ENCODE measurements around the gene KIRREL3. TPM values are rescaled to one million over a fixed set of nuclear protein-coding genes. Genes with fewer than 3 reads are reported as not detected.

KIRREL3 gene
- total RNA-seq, 1 donor from 2014 or later = not detected

DNA sequence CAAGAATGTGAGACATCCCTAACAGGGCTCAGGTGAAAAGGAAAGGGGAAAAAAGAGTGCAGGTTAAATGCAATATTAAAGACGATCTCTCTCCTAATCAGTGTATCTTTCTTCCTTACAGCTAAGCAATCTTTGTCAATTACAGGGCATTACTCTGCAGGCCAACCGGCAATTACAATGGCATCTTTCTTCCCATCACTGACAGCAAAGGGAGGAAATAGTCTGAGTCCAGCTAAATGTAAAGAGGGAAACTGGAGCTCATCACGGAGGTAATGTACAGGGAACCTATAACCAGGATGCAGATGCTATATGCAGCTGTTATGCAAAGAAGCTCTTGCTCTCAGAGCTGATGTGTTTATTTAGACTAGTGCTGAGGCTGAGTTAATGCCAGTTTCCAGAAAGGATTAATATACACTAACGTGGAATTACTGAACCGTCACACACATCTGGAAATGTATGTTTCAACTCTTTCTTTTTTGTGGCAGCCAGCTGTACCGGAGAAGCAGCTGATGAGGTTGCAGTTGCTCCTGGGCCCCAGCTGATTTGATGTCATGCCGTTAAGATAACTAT lies 121.6 kb downstream of the KIRREL3 start:
- DNase-seq = no peak
- H3K9me3 Mint-ChIP-seq = no peaks in the 10 kb centered on the region
- intact Hi-C loops (cut with micrococcal nuclease) = no loop called here
- H3K36me3 Mint-ChIP-seq (ENCODE audit: low read depth) = no peaks in the 10 kb centered on the region
- H3K27me3 Mint-ChIP-seq = no peaks in the 10 kb centered on the region
- no peak overlapping the region for H3K27ac Mint-ChIP-seq
- H3K4me3 Mint-ChIP-seq = no peak overlapping the region
- no peaks in the 10 kb centered on the region for H3K4me1 Mint-ChIP-seq

DNA sequence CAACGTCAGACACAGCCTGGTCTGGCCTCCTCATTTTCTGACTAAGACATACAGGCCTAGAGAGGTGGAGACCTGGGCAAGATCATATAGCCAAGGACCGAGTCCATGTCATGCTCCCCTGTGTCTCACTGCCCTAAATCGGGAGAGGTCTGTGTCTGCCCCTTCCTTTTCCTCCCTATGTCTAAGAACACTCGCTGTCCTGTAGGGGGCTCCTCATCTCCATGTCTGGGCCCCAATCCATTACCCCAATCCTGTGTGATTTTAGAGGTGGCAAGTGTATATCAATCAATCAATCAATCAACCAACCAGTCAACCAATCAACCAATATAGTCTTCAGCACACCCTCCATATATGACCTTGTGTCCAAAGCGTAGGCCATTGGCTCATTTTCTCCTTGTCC lies 125.7 kb downstream of the KIRREL3 start:
- DNase-seq = no peak
- no peaks in the 10 kb centered on the region for H3K36me3 Mint-ChIP-seq (ENCODE audit: low read depth)
- no peaks in the 10 kb centered on the region for H3K4me1 Mint-ChIP-seq
- H3K4me3 Mint-ChIP-seq = no peak overlapping the region
- H3K27ac Mint-ChIP-seq = no peak overlapping the region
- no peaks in the 10 kb centered on the region for H3K9me3 Mint-ChIP-seq
- intact Hi-C loops (cut with micrococcal nuclease) = no loop called here
- no peaks in the 10 kb centered on the region for H3K27me3 Mint-ChIP-seq

DNA sequence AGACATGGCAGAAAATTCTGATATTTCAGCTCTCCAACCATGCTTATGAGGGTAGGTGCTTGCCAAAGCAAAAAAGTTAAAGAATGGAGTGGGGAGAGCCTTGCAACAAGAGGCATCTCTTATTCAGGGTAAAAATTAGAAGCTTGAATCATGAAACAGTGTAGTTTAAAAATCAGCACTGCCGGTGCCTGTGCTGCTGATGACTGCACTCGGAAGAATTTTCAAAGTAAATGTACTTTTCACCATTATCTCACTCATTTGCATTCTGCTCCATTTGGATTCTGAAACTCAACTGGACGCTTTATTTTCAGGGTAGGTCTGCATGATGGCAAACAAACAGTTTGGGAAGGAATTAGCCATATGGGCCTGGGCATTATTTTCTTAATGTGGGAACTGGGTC lies 126.3 kb downstream of the KIRREL3 start:
- Mint-ChIP-seq H3K4me3 (no peak overlapping the region), H3K27me3 (no peaks in the 10 kb centered on the region), H3K36me3 (ENCODE audit: low read depth) (no peaks in the 10 kb centered on the region), H3K9me3 (no peaks in the 10 kb centered on the region), H3K27ac (no peak overlapping the region), H3K4me1 (no peaks in the 10 kb centered on the region)
- DNase-seq = no peak
- intact Hi-C loops (cut with micrococcal nuclease) = no loop called here

DNA sequence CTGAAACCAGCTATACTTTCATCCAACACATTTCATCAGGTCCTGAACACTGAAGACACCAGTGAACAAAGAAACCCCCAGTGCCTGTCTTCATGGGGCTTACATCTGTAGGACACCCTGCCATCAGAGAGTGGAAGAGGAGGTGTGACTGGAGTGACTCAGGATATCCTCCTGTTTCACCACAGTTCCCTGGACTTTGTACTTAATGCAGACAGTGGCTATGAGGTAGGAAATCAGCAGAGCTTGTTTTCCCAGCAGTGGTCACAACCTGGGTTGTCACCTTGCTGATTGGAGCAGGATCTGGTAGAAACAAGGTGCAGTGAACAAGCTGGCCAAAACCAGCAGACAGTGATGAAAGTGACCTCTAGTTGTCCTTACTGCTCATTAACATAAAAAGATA lies 128.8 kb downstream of the KIRREL3 start:
- no peaks in the 10 kb centered on the region for H3K27me3 Mint-ChIP-seq
- no peaks in the 10 kb centered on the region for H3K4me1 Mint-ChIP-seq
- no peaks in the 10 kb centered on the region for H3K9me3 Mint-ChIP-seq
- no peaks in the 10 kb centered on the region for H3K36me3 Mint-ChIP-seq (ENCODE audit: low read depth)
- intact Hi-C loops (cut with micrococcal nuclease) = no loop called here
- H3K4me3 Mint-ChIP-seq = no peak overlapping the region
- H3K27ac Mint-ChIP-seq = no peak overlapping the region
- DNase-seq = no peak

DNA sequence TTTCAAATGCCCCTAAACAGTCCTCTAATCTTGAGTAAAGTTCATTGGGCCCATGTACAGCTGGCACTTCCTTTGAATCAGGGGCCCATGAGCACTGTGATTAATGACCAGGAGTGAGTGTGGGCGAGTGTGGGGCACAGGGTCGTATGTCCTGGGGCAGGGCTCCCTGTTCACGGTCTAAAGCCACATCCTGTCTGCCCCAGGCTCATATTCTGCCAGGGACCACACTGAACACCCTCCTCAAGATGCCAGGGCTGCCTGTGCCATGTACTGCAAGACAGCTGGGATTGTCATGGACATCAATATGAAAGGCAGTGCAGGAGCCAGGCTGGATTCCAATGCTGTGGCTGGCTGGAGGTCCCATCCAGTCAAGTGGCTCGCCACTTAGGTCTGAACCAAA lies 130.5 kb downstream of the KIRREL3 start:
- intact Hi-C loops (cut with micrococcal nuclease) = no loop called here
- no peaks in the 10 kb centered on the region for H3K9me3 Mint-ChIP-seq
- H3K4me3 Mint-ChIP-seq = no peak overlapping the region
- no peak for DNase-seq
- H3K36me3 Mint-ChIP-seq (ENCODE audit: low read depth) = no peaks in the 10 kb centered on the region
- H3K4me1 Mint-ChIP-seq = no peaks in the 10 kb centered on the region
- H3K27ac Mint-ChIP-seq = no peak overlapping the region
- H3K27me3 Mint-ChIP-seq = no peaks in the 10 kb centered on the region

DNA sequence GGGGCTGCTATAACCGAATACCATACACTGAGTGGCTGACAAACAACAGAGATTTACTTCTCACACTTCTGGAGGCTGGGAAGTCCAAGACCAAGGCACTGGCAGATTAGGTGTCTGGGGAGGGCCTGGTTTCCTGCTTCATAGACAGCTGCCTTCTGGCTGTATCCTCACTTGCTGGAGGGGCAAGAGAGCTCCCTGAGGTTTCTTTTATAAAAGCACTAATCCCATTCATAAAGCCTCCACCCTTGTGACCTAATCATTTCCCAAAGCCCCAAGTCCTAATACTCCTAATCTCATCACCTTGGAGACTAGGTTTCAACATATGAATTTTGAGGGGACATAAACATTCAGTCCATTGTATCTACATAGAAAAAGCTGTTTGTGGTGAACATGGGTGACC lies 131.8 kb downstream of the KIRREL3 start:
- H3K27ac Mint-ChIP-seq = no peak overlapping the region
- intact Hi-C loops (cut with micrococcal nuclease) = no loop called here
- no peaks in the 10 kb centered on the region for H3K4me1 Mint-ChIP-seq
- H3K27me3 Mint-ChIP-seq = no peaks in the 10 kb centered on the region
- no peak overlapping the region for H3K4me3 Mint-ChIP-seq
- no peaks in the 10 kb centered on the region for H3K9me3 Mint-ChIP-seq
- no peaks in the 10 kb centered on the region for H3K36me3 Mint-ChIP-seq (ENCODE audit: low read depth)
- DNase-seq = no peak

DNA sequence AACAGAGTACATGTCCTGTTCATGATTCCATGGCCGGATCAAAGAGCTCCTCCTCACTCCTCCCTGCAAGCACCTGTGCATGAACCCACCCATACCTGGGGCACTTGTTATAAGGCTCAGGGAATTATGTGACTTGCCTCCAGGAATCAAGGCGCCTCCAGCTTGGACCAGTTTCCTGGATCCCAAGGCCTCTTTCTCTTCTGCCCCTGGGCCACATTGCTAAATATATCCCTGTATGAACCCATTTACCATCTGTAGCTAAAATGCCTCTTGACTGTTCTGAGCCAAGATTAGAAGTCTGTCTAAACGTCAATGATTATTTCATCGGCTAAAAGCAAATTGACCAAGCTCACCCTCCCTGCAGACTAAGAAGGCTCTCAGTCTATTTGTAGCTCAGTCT lies 135.6 kb downstream of the KIRREL3 start:
- no peak overlapping the region for H3K4me3 Mint-ChIP-seq
- DNase-seq = no peak
- no peaks in the 10 kb centered on the region for H3K4me1 Mint-ChIP-seq
- H3K27me3 Mint-ChIP-seq = no peaks in the 10 kb centered on the region
- H3K9me3 Mint-ChIP-seq = no peaks in the 10 kb centered on the region
- H3K27ac Mint-ChIP-seq = no peak overlapping the region
- intact Hi-C loops (cut with micrococcal nuclease) = no loop called here
- H3K36me3 Mint-ChIP-seq (ENCODE audit: low read depth) = no peaks in the 10 kb centered on the region

DNA sequence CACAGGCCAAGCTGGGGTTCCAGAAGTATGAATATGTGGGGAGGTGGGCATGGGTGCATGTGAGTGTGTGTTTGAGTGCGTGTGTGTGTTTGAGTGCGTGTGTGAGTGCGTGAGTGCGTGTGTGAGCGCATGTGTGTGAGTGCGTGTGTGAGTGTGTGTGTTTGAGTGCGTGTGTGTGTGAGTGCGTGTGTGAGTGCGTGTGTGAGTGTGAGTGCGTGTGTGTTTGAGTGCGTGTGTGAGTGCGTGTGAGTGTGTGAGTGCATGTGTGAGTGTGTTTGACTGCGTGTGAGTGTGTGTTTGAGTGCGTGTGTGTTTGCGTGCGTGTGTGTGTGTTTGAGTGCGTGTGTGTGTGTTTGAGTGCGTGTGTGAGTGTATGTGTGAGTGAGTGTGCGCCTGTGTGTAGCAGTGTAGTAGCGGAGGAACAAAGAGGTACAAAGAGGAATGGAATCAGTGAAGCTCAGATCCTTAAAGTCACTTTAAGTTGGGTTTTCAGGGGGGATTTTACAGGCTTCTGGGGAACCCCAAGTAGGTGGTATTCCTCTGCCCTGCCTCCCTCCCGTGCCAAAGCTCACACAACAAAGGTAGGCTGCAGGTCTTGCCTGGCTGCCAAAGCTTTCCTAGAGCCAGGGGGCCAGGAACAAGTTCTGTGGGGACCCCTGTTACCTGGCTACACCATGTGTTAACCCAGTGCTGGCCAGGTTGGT lies 137.1 kb downstream of the KIRREL3 start:
- no peaks in the 10 kb centered on the region for H3K27me3 Mint-ChIP-seq
- H3K9me3 Mint-ChIP-seq = no peaks in the 10 kb centered on the region
- DNase-seq = no peak
- H3K27ac Mint-ChIP-seq = no peak overlapping the region
- no peaks in the 10 kb centered on the region for H3K4me1 Mint-ChIP-seq
- intact Hi-C loops (cut with micrococcal nuclease) = no loop called here
- H3K4me3 Mint-ChIP-seq = no peak overlapping the region
- H3K36me3 Mint-ChIP-seq (ENCODE audit: low read depth) = no peaks in the 10 kb centered on the region

DNA sequence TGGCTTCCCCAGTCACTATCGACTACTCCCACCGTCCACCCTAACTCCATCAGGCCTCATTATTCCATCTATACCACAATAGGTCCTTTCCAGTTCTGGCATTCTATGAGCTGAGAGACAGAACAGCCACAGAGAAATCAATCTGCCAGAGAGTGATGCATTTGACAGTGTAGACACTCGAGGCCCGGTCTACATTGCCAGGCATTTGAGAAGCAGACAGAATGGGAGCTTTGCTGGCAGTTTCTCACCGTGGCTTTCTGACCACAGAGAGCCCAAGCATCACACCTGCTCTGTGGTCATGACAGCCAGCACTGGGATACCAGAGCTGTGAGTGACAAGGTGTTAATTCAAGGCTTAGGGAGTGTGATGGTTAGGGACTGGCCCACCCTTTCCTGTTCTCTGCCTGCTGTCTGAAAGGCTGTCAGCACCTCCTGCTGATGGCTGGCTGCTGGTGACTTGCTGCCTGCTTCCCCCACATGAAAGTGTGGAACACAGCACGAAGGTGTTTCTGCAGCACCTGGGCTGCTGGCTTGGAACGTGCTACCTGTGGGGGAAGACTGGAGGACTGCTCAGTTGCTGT lies 137.8 kb downstream of the KIRREL3 start:
- Mint-ChIP-seq H3K36me3 (ENCODE audit: low read depth) (no peaks in the 10 kb centered on the region), H3K9me3 (no peaks in the 10 kb centered on the region), H3K4me3 (no peak overlapping the region), H3K4me1 (no peaks in the 10 kb centered on the region), H3K27me3 (no peaks in the 10 kb centered on the region), H3K27ac (no peak overlapping the region)
- intact Hi-C loops (cut with micrococcal nuclease) = no loop called here
- no peak for DNase-seq

DNA sequence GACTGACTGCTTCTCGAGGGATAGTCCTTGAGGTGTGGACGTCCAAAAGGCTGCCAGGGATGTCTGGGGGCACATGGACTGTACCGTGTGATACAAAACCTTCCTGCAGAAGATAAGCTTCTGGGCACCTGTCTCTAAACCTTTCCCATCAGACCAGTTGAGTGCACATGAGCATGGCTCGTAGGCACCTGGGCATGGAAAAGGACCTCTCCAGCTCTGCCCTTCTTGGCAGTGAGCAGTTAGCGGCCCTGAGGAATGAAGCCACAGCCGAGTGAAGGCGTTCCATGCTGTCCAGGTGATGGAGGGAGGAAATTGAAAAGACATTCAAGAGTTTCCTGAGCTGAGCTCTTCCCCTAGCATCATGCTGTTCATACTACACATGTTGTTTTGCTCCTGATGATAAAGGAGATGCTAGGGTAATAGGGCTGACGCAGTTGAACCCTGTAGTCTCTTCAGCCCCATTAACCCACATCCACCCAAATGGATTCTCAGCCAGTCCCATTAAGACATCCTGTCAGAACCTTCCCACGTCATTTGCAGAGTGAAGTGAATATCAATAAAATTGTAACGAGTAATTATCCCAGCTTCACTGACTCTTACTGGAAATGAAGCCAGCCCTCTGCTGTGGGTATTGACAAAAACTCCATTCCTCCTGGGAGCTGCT lies 138.6 kb downstream of the KIRREL3 start:
- H3K4me3 Mint-ChIP-seq = no peak overlapping the region
- no peaks in the 10 kb centered on the region for H3K9me3 Mint-ChIP-seq
- H3K36me3 Mint-ChIP-seq (ENCODE audit: low read depth) = no peaks in the 10 kb centered on the region
- H3K27ac Mint-ChIP-seq = no peak overlapping the region
- H3K4me1 Mint-ChIP-seq = no peaks in the 10 kb centered on the region
- no peak for DNase-seq
- intact Hi-C loops (cut with micrococcal nuclease) = no loop called here
- H3K27me3 Mint-ChIP-seq = no peaks in the 10 kb centered on the region

DNA sequence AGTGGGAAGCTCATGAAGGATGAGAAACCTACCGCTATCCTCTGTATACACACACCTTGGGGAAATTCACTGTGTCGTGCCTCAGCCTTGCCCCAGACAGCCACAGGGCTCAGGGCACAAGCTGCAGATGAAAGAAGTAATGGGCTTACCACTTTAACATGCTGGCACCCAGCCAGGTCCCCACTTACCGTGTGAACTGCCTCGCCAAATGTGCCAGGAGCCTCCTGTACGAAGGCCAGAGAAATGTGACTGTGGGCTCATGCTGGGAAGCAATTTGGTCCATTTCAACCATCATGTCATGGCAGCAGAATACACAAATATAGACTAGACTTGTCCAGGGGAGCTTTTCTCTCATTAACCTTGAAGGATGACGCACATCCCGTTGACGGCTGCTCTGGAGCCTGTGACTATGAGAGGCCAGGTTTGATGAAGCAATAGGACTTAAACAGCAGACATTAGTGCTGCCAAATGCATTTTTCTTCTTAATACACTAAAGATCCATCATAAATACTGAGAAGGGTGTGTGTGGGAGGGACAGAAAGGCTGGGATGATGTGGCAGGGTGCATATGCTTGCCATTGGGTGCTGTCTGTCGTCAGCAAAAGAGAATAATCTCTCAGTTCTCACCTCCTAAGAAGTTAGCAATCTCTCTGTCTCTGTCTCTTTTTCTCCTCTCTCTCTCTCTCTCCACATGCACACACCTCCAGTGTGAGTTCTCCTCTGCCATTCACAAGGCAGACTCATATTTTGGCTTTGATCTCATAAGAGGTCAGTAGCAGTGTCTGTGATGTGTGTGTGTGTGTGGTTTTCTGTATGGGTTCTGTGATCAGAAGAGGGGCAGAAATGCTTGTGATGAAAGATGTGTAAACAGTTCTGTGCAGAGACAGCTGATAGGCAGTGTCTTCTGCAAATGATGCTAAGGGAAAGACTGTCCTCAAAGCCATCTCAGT lies 142.4 kb downstream of the KIRREL3 start:
- H3K27me3 Mint-ChIP-seq = no peaks in the 10 kb centered on the region
- no peaks in the 10 kb centered on the region for H3K9me3 Mint-ChIP-seq
- no peak overlapping the region for H3K27ac Mint-ChIP-seq
- no peaks in the 10 kb centered on the region for H3K36me3 Mint-ChIP-seq (ENCODE audit: low read depth)
- no peaks in the 10 kb centered on the region for H3K4me1 Mint-ChIP-seq
- intact Hi-C loops (cut with micrococcal nuclease) = no loop called here
- DNase-seq = no peak
- H3K4me3 Mint-ChIP-seq = no peak overlapping the region

DNA sequence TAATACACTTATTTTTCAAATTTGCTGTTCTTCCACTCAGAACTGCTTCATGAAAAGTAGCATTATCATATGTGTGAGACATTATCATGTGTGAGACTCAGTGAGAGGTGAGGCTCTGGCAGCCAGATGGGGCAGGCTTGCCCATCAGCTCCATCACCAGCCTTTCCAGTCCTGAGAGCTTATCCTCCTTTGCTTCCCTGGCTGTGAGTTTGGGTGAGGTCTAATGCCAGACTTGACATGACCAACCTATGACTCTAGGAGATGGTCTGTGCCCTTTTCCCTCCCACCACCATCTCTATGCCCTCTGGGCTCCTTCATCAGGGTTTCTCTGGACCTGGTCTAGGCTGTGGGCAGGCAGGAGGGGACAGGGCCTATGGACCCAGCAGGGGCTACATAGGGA lies 145.0 kb downstream of the KIRREL3 start:
- no peak overlapping the region for H3K4me3 Mint-ChIP-seq
- H3K4me1 Mint-ChIP-seq = no peaks in the 10 kb centered on the region
- H3K27ac Mint-ChIP-seq = no peak overlapping the region
- H3K27me3 Mint-ChIP-seq = no peaks in the 10 kb centered on the region
- DNase-seq = no peak
- no peaks in the 10 kb centered on the region for H3K9me3 Mint-ChIP-seq
- no peaks in the 10 kb centered on the region for H3K36me3 Mint-ChIP-seq (ENCODE audit: low read depth)
- intact Hi-C loops (cut with micrococcal nuclease) = no loop called here

DNA sequence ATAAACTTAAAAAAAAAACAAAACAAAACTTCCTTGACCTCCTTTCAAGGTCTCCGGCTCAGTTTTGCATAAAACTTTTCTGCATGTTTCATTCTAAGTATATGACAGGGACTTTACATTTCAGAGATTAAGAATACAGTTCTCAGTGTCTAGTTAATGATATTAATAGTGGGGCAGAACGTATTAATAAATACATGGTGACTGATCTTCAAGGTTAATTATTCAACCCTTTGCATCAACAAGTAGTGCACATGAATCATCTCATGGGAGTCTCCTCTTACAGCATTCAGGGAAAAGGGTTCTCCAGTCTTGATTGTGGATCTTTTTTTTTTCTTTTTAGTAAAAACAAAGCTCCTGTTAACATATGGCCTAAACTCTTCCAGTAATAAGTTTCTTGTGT lies 146.8 kb downstream of the KIRREL3 start:
- Mint-ChIP-seq H3K4me1 (no peaks in the 10 kb centered on the region), H3K27me3 (no peaks in the 10 kb centered on the region), H3K27ac (no peak overlapping the region), H3K9me3 (no peaks in the 10 kb centered on the region), H3K4me3 (no peak overlapping the region), H3K36me3 (ENCODE audit: low read depth) (no peaks in the 10 kb centered on the region)
- DNase-seq = no peak
- intact Hi-C loops (cut with micrococcal nuclease) = no loop called here

DNA sequence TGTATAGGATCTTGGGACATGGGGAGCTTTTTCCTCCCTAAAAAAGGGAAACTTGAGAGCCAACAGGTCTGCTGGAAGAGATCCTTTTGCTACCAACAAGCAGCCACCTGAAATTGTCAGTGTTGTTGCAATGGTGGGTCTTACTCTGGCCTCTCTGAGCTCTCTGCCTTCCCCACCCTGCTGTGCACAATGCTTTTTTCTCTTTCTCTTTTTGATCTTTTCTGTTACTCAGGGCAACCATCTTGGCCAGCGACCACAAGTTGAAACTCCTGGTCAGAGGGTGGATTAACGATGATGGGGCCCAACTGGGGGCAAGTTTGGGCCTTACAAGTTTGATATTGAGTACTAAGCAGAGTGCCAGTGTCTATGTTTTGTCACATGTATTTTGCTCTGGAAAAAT lies 155.8 kb downstream of the KIRREL3 start:
- Mint-ChIP-seq H3K27ac (no peak overlapping the region), H3K27me3 (peaks cover 1% of the 10 kb centered on the region), H3K4me3 (no peak overlapping the region), H3K4me1 (no peaks in the 10 kb centered on the region), H3K9me3 (no peaks in the 10 kb centered on the region), H3K36me3 (ENCODE audit: low read depth) (no peaks in the 10 kb centered on the region)
- DNase-seq = no peak
- intact Hi-C loops (cut with micrococcal nuclease) = no loop called here

Measured in activated CD4-positive, alpha-beta T cell treated with anti-CD3 and anti-CD28 coated beads, Interleukin-2, amount 10 ng/mL, durations not matched to agents 24 days and 14 days (primary cell).